ENCODE results near the gene PCCA. TPM values are rescaled to one million over a fixed set of nuclear protein-coding genes. Genes with fewer than 3 reads are reported as not detected.
"Not testable (repeated sequence)": the region's sequence is repeated elsewhere in the genome, so short reads cannot be mapped to it uniquely, and the experiment has no call there.

PCCA gene
- polyA plus RNA-seq, 2 of the 4 experiments (the other 2 are of a cell fraction), result 13.2 to 13.7 TPM

DNA sequence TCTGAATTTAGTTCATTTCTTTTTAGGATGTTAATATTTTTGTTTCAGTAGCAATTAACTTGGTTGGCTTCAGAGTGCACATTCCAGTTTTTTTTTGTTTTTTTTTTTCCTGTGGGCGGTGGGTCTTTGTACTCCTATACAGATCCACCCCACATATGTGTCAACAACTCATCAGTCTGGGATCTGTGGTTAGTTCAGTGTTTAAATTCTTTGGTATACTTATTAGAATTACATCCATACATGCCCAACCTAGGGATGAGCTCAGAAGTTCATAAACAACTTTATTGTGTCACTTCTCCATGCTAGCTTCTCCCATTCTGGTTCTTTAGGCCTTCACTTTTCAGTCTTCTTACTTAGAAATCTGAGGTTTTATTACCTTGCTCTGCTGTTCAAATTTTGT lies 50.9 kb downstream of the PCCA start (continued):
- TF ChIP-seq, protein P1, sequence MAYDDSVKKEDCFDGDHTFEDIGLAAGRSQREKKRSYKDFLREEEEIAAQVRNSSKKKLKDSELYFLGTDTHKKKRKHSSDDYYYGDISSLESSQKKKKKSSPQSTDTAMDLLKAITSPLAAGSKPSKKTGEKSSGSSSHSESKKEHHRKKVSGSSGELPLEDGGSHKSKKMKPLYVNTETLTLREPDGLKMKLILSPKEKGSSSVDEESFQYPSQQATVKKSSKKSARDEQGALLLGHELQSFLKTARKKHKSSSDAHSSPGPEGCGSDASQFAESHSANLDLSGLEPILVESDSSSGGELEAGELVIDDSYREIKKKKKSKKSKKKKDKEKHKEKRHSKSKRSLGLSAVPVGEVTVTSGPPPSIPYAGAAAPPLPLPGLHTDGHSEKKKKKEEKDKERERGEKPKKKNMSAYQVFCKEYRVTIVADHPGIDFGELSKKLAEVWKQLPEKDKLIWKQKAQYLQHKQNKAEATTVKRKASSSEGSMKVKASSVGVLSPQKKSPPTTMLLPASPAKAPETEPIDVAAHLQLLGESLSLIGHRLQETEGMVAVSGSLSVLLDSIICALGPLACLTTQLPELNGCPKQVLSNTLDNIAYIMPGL (CRISPR knock-in tag; IDR thresholded peaks at IDR 0.05; ENCODE audit: borderline replicate concordance), result no peak

DNA sequence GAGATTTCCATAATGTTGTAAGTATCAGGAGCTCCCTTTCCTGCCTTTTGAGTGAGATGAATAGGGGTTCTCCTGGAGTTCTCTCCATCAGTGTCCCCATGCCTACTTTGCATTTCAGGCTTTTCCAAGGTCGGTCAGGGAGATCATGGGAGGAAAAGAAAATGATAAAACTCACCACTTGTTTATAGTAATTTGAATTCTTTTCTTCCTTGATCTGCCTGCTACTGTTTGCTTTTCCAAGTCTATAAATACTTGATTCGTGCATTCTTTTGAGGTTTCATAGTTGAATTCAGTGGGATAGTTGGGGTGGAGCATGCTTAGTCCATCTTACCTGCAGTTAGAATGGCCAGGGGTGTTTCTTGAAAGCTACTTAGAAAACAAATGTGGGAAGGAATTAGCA lies 51.5 kb downstream of the PCCA start:
- Histone ChIP-seq H3K4me2 (peak overlapping the region; percentile 56), H3K9me3 (no peaks in the 10 kb centered on the region), H3K27ac (no peak overlapping the region), H3K4me1 (peaks cover 17% of the 10 kb centered on the region), H3K4me3 (no peak overlapping the region)
- peak in 1 of 2 experiments; percentile 11 for DNase-seq (ENCODE audit: low read depth in 1 of 2, low spot score in 1 of 2)
- ChIA-PET CTCF (interaction anchor here (1.1 kb wide), 1 partner anchor 95 kb away, joined by 7 read pairs; no protein-coding TSS in a partner anchor), POLR2A (no interaction called here)
- ATAC-seq, result no peak
- FAIRE-seq, result no peak
- WGBS (ENCODE audit: missing lambda C conversion rate), result 3% methylated on average over 2 of the region's 2 CpGs
- TF ChIP-seq, protein P2, sequence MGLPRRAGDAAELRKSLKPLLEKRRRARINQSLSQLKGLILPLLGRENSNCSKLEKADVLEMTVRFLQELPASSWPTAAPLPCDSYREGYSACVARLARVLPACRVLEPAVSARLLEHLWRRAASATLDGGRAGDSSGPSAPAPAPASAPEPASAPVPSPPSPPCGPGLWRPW (IDR thresholded peaks at IDR 0.05), result no peak
- TF ChIP-seq TP53 (CRISPR knock-in tag; IDR thresholded peaks at IDR 0.05) (no peak), TFCP2L1 (CRISPR knock-in tag; IDR thresholded peaks at IDR 0.05) (no peak), HOXB5 (CRISPR knock-in tag; IDR thresholded peaks at IDR 0.05) (no peak), ZFP36 (IDR thresholded peaks at IDR 0.05; ENCODE audit: borderline replicate concordance, partially characterized antibody) (no peak), RARB (CRISPR knock-in tag; IDR thresholded peaks at IDR 0.05) (no peak), JUN (IDR thresholded peaks at IDR 0.05) (no peak), MAFK (IDR thresholded peaks at IDR 0.05; ENCODE audit: partially characterized antibody) (no peak), GATA3 (IDR thresholded peaks at IDR 0.05; ENCODE audit: borderline replicate concordance) (no peak), HEYL (CRISPR knock-in tag; IDR thresholded peaks at IDR 0.05) (no peak), CHD4 (IDR thresholded peaks at IDR 0.05; ENCODE audit: borderline replicate concordance) (no peak), JUNB (IDR thresholded peaks at IDR 0.05) (no peak), BHLHE40 (IDR thresholded peaks at IDR 0.05; ENCODE audit: low read depth, low read length) (no peak), SMC3 (IDR thresholded peaks at IDR 0.05) (no peak), RCOR1 (IDR thresholded peaks at IDR 0.05; ENCODE audit: low read depth, low read length) (no peak), FOXS1 (CRISPR knock-in tag; IDR thresholded peaks at IDR 0.05) (no peak), ZC3H11A (IDR thresholded peaks at IDR 0.05) (no peak)
- TF ChIP-seq, protein P3, sequence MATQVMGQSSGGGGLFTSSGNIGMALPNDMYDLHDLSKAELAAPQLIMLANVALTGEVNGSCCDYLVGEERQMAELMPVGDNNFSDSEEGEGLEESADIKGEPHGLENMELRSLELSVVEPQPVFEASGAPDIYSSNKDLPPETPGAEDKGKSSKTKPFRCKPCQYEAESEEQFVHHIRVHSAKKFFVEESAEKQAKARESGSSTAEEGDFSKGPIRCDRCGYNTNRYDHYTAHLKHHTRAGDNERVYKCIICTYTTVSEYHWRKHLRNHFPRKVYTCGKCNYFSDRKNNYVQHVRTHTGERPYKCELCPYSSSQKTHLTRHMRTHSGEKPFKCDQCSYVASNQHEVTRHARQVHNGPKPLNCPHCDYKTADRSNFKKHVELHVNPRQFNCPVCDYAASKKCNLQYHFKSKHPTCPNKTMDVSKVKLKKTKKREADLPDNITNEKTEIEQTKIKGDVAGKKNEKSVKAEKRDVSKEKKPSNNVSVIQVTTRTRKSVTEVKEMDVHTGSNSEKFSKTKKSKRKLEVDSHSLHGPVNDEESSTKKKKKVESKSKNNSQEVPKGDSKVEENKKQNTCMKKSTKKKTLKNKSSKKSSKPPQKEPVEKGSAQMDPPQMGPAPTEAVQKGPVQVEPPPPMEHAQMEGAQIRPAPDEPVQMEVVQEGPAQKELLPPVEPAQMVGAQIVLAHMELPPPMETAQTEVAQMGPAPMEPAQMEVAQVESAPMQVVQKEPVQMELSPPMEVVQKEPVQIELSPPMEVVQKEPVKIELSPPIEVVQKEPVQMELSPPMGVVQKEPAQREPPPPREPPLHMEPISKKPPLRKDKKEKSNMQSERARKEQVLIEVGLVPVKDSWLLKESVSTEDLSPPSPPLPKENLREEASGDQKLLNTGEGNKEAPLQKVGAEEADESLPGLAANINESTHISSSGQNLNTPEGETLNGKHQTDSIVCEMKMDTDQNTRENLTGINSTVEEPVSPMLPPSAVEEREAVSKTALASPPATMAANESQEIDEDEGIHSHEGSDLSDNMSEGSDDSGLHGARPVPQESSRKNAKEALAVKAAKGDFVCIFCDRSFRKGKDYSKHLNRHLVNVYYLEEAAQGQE (IDR thresholded peaks at IDR 0.05), result no peak
- TF ChIP-seq, protein P4, sequence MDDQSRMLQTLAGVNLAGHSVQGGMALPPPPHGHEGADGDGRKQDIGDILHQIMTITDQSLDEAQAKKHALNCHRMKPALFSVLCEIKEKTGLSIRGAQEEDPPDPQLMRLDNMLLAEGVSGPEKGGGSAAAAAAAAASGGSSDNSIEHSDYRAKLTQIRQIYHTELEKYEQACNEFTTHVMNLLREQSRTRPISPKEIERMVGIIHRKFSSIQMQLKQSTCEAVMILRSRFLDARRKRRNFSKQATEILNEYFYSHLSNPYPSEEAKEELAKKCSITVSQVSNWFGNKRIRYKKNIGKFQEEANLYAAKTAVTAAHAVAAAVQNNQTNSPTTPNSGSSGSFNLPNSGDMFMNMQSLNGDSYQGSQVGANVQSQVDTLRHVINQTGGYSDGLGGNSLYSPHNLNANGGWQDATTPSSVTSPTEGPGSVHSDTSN (IDR thresholded peaks at IDR 0.05), result no peak

DNA sequence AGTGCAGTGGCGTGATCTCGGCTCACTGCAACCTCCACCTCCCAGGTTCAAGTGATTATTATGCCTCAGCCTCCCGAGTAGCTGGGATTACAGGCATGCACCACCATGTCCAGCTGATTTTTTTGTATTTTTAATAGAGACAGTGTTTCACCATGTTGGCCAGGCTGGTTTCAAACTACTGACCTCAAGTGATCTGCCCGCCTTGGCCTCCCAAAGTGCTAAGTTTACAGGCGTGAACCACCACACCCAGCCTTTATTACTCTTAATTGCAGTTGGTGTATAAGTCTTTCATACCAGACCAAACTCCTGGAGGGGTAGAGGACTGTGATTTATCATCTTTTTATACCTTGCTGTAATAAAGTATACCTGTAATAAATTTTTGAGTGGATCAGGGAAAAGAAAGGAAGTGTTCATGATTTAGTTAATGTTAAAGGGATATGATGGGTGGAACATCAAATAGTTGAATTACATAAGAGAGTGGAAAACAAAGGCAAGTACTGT lies 52.6 kb downstream of the PCCA start:
- ATAC-seq; H3K9me3 ChIP-seq; DNase-seq (ENCODE audit: low read depth in 1 of 2, low spot score in 1 of 2); H3K4me3 ChIP-seq; H3K4me2 ChIP-seq; FAIRE-seq; H3K27ac ChIP-seq; POLR2A ChIA-PET: not testable (repeated sequence)
- peaks cover 14% of the 10 kb centered on the region for H3K4me1 ChIP-seq
- CTCF ChIA-PET, result interaction anchor here (1.1 kb wide), 1 partner anchor 94 kb away, joined by 7 read pairs; no protein-coding TSS in a partner anchor
- WGBS (ENCODE audit: missing lambda C conversion rate), result 95% methylated on average over 5 of the region's 5 CpGs

Data from A549 (cell line).